WTC11 (cell line): Measurements from ENCODE around the gene ZFPM1.

Source experiments
- CREB1 ChIP-seq: sonication (generic); formaldehyde crosslinking; IDR thresholded peaks from 2 replicates; pipeline ENCODE4 v1.8.0; 2023; ENCODE audit warnings: mild to moderate bottlenecking, missing genetic modification reagents
- CTCF ChIP-seq: fragments of 200-600 bp; IDR thresholded peaks from 2 replicates; pipeline ENCODE4 v1.8.0; 2022; ENCODE audit warnings: antibody characterized with exemption
- E2F4 ChIP-seq: sonication (generic); formaldehyde crosslinking; IDR thresholded peaks from 2 replicates; pipeline ENCODE4 v1.8.1; 2022; ENCODE audit warnings: low read depth, mild to moderate bottlenecking, moderate library complexity, missing genetic modification reagents, borderline replicate concordance
- HMGXB4 ChIP-seq: sonication (generic); formaldehyde crosslinking; IDR thresholded peaks from 2 replicates; pipeline ENCODE4 v1.8.1; 2023; ENCODE audit warnings: mild to moderate bottlenecking, moderate library complexity, missing genetic modification reagents
- IRF1 ChIP-seq: sonication (generic); formaldehyde crosslinking; IDR thresholded peaks from 2 replicates; pipeline ENCODE4 v1.8.0; 2023; ENCODE audit warnings: missing genetic modification reagents
- KAT7 ChIP-seq: sonication (generic); formaldehyde crosslinking; IDR thresholded peaks from 2 replicates; pipeline ENCODE4 v1.8.1; 2023; ENCODE audit warnings: missing genetic modification reagents, mild to moderate bottlenecking, borderline replicate concordance
- MAX ChIP-seq: sonication (generic); formaldehyde crosslinking; IDR thresholded peaks from 2 replicates; pipeline ENCODE4 v1.8.0; 2022; ENCODE audit warnings: mild to moderate bottlenecking, missing genetic modification reagents
- SP1 ChIP-seq: sonication (generic); formaldehyde crosslinking; conservative IDR thresholded peaks from 2 replicates; pipeline ENCODE4 v1.8.1; 2022; ENCODE audit warnings: missing genetic modification reagents
- ZNF138 ChIP-seq: sonication (generic); formaldehyde crosslinking; conservative IDR thresholded peaks from 2 replicates; pipeline ENCODE4 v1.8.1; 2022; ENCODE audit warnings: mild to moderate bottlenecking, moderate library complexity, missing genetic modification reagents
- ZNF232 ChIP-seq: sonication (generic); formaldehyde crosslinking; IDR thresholded peaks from 2 replicates; pipeline ENCODE4 v1.8.0; 2022; ENCODE audit warnings: mild to moderate bottlenecking, missing genetic modification reagents
- ZNF317 ChIP-seq: sonication (generic); formaldehyde crosslinking; IDR thresholded peaks from 2 replicates; pipeline ENCODE4 v1.8.1; 2023; ENCODE audit warnings: low read depth, mild to moderate bottlenecking, moderate library complexity, missing genetic modification reagents, borderline replicate concordance
- ZSCAN18 ChIP-seq: fragments of 250-450 bp; sonication (Bioruptor Pico); IDR thresholded peaks from 2 replicates; pipeline ENCODE4 v2.1.2; 2022; ENCODE audit warnings: mild to moderate bottlenecking, moderate library complexity

GRCh38 chr16:88434353-88434690 lies 18.8 kb upstream of the ZFPM1 start:
- TF ChIP-seq ZNF138 (no peak), CTCF (no peak), ZNF232 (no peak), E2F4 (CRISPR knock-in tag) (no peak), IRF1 (CRISPR knock-in tag) (no peak), ZSCAN18 (CRISPR knock-in tag) (no peak), MAX (CRISPR knock-in tag) (no peak), CREB1 (CRISPR knock-in tag) (no peak), KAT7 (CRISPR knock-in tag) (no peak), ZNF317 (CRISPR knock-in tag) (no peak), SP1 (CRISPR knock-in tag) (no peak), HMGXB4 (no peak)
